ENCODE measurements around the gene DNAH3.
"Not testable (repeated sequence)": the region's sequence is repeated elsewhere in the genome, so short reads cannot be mapped to it uniquely, and the experiment has no call there.

The DNAH3 gene

DNA sequence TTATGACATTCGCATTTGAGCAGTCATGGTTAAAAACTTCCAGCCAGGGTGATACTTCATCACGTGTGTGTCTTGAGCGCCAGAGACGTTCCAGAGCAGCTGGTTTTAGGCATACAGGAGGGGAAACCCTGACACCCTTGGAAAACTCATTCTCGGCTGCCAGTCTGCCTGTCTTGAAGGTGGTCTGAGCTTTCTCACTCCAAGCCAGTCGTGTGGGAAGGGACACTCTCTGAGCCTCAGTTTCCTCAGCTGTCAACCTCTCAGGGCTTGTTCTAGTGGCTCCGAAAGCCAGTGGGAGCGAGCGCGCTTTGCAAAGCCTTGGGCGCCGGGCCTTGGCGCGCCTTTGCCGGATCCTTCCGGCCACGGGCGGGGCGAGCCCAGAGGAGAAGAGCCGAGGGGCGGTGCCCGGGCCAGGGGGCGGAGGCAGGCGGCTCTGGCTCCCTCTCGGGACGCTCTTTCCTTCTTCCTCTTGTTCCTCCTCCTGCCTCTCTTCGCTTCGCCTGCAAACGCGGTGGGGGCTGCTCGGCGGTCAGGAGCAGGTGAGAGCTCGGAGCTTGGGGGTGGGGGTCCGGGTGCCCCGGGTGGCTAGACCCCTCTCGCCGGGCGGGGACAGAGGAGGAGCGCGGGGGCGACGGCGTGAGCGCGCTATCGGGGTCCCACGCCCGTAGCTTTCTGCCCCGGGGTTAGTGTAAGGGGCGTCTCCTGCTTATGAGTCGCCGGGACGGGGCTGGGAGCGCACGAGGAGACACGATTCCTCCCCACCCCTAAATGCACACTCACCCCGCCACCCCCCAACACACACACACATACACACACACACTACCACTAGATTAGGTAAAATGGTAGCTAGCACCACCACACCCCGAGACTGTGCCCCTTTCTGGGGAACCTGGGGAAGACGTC is 7.8 kb upstream of the DNAH3 start, which contains the start of gene LDAF1:
TSS of gene LDAF1 (plus strand) at position 467 of the 903 bp plus-strand sequence. CDS start 2,509 bp downstream, outside the sequence.
- no peak for DNase-seq (ENCODE audit: low read depth, low spot score)
- TF ChIP-seq, protein P1, sequence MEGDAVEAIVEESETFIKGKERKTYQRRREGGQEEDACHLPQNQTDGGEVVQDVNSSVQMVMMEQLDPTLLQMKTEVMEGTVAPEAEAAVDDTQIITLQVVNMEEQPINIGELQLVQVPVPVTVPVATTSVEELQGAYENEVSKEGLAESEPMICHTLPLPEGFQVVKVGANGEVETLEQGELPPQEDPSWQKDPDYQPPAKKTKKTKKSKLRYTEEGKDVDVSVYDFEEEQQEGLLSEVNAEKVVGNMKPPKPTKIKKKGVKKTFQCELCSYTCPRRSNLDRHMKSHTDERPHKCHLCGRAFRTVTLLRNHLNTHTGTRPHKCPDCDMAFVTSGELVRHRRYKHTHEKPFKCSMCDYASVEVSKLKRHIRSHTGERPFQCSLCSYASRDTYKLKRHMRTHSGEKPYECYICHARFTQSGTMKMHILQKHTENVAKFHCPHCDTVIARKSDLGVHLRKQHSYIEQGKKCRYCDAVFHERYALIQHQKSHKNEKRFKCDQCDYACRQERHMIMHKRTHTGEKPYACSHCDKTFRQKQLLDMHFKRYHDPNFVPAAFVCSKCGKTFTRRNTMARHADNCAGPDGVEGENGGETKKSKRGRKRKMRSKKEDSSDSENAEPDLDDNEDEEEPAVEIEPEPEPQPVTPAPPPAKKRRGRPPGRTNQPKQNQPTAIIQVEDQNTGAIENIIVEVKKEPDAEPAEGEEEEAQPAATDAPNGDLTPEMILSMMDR (IDR thresholded peaks at IDR 0.05; ENCODE audit: insufficient read depth, low read length, missing control alignments) = no peak
- ChIA-PET POLR2A (interaction anchor here (0.6 to 1.0 kb wide), 2 partner anchors 28 to 144 kb away, joined by 3 read pairs; no protein-coding TSS in a partner anchor), CTCF (interaction anchor here (0.6 to 7.1 kb wide), 13 partner anchors 10 to 1163 kb away, joined by 3 to 87 read pairs (median 12); partner anchors contain the start of gene CRYM)
- H3K4me3 ChIP-seq (ENCODE audit: low read depth, low read length) = peak within 1 kb of the TSS; percentile 75

DNA sequence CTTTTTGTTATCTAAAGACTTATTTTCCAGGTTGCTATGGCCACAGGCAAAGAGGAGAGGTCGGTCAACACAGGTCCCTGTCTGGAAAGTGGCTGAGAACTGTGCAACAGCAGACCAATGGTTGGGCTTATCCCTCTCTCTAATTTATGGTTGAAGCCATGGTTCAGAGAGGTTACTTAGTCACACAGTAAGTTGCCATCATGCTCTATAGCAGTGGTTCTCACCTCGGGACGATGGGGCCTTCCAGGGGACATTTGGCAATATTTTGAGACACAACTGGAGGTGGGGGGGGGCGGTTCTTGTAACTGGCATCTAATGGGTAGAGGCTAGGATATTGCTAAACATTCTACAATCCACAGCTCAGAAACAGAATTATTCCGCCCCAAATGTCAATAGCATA is 7.0 kb upstream of the DNAH3 start:
- ChIA-PET CTCF (interaction anchor here (0.6 to 7.1 kb wide), 17 partner anchors 10 to 1163 kb away, joined by 3 to 87 read pairs (median 6); partner anchors contain the start of gene CRYM), POLR2A (no interaction called here)
- TF ChIP-seq, protein P1 (IDR thresholded peaks at IDR 0.05; ENCODE audit: insufficient read depth, low read length, missing control alignments) = no peak
- H3K4me3 ChIP-seq (ENCODE audit: low read depth, low read length) = no peak overlapping the region
- no peak for DNase-seq (ENCODE audit: low read depth, low spot score)

DNA sequence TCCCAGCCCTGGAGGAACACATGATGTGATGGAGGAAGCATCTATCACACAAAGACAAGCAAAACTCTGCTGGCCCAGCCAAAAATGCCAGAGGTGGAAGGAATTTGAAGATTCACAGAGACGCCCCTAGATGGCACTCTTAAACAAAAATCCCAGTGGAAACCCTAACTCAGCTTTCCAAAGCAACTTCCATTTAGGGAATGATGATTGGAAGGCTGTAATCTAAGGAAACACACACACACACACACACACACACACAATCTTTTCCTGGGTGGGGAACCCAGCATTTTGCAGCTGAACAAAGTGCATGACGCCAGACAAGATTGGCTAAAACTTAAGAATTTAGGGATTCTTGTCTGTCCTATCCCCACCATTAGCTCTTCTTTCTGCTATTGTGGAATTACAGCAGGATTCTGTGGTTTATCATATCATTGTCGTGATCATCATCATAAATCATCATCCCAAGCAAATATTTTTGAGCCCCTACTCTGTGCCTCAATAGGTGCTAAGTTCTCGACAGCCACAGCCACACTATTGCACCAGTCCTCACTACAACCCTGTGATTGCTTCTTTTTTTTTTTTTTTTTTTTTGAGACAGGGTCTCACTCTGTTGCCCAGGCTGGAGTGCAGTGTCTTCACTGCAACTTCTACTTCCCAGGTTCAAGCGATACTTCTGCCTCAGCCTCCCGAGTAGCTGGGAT is 6.3 kb upstream of the DNAH3 start:
- peak; percentile 52 for DNase-seq (ENCODE audit: low read depth, low spot score)
- H3K4me3 ChIP-seq (ENCODE audit: low read depth, low read length) = no peak overlapping the region
- TF ChIP-seq, protein P1 (IDR thresholded peaks at IDR 0.05; ENCODE audit: insufficient read depth, low read length, missing control alignments) = peak; percentile 44
- ChIA-PET CTCF (interaction anchor here (0.7 to 7.1 kb wide), 20 partner anchors 11 to 403 kb away, joined by 3 to 87 read pairs (median 4); partner anchors contain the start of genes ANKS4B and CRYM), POLR2A (interaction anchor here (0.6 to 1.1 kb wide), 4 partner anchors 12 to 214 kb away, joined by 3 to 8 read pairs (median 4); no protein-coding TSS in a partner anchor)

DNA sequence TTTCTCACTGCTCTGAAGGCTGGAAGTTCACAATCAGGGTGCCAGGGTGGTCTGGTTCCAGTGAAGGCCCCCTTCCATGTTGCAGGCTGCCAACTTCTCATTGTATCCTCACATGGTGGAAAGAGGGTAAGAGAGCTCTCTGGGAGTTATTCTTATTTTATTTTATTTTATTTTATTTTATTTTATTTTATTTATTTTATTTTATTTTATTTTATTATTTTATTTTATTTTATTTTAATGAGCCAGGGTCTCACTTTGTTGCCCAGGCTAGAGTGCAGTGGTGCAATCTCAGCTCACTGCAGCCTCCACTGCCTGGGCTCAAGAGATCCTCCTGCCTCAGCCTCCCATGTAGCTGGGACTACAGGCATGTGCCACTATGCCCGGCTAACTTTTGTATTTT is 5.4 kb upstream of the DNAH3 start:
- CTCF ChIA-PET = interaction anchor here (1.2 to 7.1 kb wide), 9 partner anchors 11 to 306 kb away, joined by 4 to 39 read pairs (median 17); partner anchors contain the start of gene CRYM
- H3K4me3 ChIP-seq (ENCODE audit: low read depth, low read length); DNase-seq (ENCODE audit: low read depth, low spot score); POLR2A ChIA-PET: not testable (repeated sequence)

DNA sequence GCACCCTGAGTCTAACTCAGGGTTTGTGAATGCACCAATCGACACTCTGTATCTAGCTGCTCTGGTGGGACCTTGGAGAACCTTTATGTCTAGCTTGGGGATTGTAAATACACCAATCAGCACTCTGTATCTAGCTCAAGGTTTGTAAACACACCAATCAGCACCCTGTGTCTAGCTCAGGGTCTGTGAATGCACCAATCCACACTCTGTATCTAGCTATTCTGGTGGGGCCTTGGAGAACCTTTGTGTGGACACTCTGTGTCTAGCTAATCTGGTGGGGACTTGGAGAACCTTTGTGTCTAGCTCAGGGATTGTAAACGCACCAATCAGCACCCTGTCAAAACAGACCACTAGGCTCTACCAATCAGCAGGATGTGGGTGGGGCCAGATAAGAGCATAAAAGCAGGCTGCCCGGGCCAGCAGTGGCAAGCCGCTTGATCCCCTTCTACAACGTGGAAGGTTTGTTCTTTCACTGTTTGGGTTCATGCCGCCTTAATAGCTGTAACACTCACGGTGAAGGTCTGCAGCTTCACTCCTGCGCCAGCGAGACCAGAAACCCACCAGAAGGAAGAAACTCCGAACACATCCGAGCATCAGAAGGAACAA is 2.6 kb upstream of the DNAH3 start:
- DNase-seq (ENCODE audit: low read depth, low spot score); H3K4me3 ChIP-seq (ENCODE audit: low read depth, low read length); POLR2A ChIA-PET: not testable (repeated sequence)
- CTCF ChIA-PET = interaction anchor here (0.8 to 2.8 kb wide), 4 partner anchors 10 to 303 kb away, joined by 4 to 13 read pairs (median 6); no protein-coding TSS in a partner anchor

DNA sequence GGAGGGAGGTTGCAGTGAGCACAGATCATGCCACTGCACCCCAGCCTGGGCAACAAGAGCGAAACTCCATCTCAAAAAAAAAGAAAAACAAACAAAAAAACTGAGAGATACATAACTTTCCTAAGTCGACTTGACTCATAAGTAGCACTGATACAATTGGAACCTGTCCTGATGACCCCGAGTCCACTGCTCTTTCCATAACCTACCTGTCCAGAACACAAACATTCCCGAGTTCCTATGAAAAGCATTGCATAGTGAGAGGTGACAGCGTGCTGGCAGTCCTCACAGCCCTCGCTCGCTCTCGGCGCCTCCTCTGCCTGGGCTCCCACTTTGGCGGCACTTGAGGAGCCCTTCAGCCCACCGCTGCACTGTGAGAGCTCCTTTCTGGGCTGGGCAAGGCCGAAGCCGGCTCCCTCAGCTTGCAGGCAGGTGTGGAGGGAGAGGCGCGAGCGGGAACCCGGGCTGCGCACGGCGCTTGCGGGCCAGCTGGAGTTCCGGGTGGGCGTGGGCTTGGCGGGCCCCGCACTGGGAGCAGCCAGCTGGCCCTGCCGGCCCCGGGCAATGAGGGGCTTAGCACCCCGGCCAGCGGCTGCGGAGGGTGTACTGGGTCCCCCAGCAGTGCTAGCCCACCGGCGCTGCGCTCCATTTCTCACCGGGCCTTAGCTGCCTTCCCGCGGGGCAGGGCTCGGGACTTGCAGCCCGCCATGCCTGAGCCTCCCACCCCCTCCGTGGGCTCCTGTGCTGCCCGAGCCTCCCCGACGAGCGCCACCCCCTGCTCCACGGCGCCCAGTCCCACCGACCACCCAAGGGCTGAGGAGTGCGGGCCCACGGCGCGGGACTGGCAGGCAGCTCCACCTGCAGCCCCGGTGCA is 1.7 kb upstream of the DNAH3 start:
- DNase-seq (ENCODE audit: low read depth, low spot score); POLR2A ChIA-PET; H3K4me3 ChIP-seq (ENCODE audit: low read depth, low read length): not testable (repeated sequence)
- CTCF ChIA-PET = interaction anchor here (1.3 to 2.8 kb wide), 3 partner anchors 46 to 302 kb away, joined by 4 to 13 read pairs (median 6); no protein-coding TSS in a partner anchor

DNA sequence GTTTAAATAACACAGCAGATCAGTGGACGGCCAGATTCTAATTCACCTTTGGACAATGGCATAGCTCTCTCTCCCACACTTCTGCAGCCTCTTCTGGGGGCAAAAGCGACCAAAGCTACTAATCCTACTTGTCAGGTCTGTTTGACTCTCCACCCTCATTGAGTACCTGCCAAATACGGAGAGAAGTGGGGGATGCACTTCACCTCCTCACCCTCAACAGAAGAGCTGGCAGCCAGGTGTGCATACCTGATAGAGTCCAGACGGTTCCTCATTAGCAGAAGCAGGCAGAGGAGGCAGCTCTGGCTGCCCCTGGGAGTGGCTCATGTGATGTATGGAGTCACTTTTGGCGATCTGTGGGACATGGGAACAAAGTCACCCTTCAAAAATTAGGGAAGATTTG is 4.9 kb downstream of the DNAH3 start:
- no peak for DNase-seq (ENCODE audit: low read depth, low spot score)
- POLR2A ChIA-PET = no interaction called here
- CTCF ChIA-PET = interaction anchor here (1.0 to 1.5 kb wide), 2 partner anchors 10 to 296 kb away, joined by 4 to 5 read pairs; no protein-coding TSS in a partner anchor
- H3K4me3 ChIP-seq (ENCODE audit: low read depth, low read length) = no peak overlapping the region
- TF ChIP-seq, protein P1 (IDR thresholded peaks at IDR 0.05; ENCODE audit: insufficient read depth, low read length, missing control alignments) = no peak
